Testis (tissue), 3 donors: ENCODE results near the gene PON3. TPM values are rescaled to one million over a fixed set of nuclear protein-coding genes. Genes with fewer than 3 reads are reported as not detected.

Source experiments
- DNase-seq: peaks from one replicate; pipeline ENCODE4 v3.0.0-alpha.2; 2019
- H3K27ac ChIP-seq, 2 donors: fragments of 200-600 bp; sonication (generic); one replicate each; pipeline ENCODE4 v1.5.1; 2019
- H3K27me3 ChIP-seq: fragments of 200-600 bp; sonication (generic); one replicate; pipeline ENCODE4 v1.5.1; 2019
- H3K36me3 ChIP-seq: fragments of 200-600 bp; sonication (generic); one replicate; pipeline ENCODE4 v1.5.1; 2017; ENCODE audit warnings: low read depth; ENCODE audit errors: missing control alignments
- H3K4me1 ChIP-seq: fragments of 200-600 bp; sonication (generic); one replicate; pipeline ENCODE4 v1.5.1; 2019
- H3K4me3 ChIP-seq, 2 donors: fragments of 200-600 bp; sonication (generic); one replicate each; pipeline ENCODE4 v1.5.1; 2017 to 2019
- H3K9me3 ChIP-seq: fragments of 200-600 bp; sonication (generic); one replicate; pipeline ENCODE4 v1.5.1; 2017
- POLR2A ChIP-seq: fragments of 450-650 bp; IDR thresholded peaks from one replicate; pipeline ENCODE4 v1.6.1; 2017; ENCODE audit warnings: antibody characterized with exemption, mild to moderate bottlenecking, moderate library complexity
- WGBS, 2 donors: methylation state at CpG; one replicate each; pipeline ENCODE4 v1.1.5; 2018; 5-methylcytosine and 5-hydroxymethylcytosine counted together
- intact Hi-C: fragments of 100-400 bp; cut with DNase I; formaldehyde crosslinking; loops from one replicate; pipeline ENCODE4 v1.15.1; 2023; ENCODE audit warnings: low total_unique reads
- polyA plus RNA-seq: library from polyadenylated mRNA; stranded (reverse); fragments of 350-450 nt; fragmentation: Illumina TruSeq; extraction: RNeasy Lipid Tissue Mini Kit (QIAGEN cat#74804); gene quantifications from one replicate; pipeline ENCODE4 v1.2.3, GENCODE V29; 2014; ENCODE audit warnings: low read depth, low replicate concordance; ENCODE audit not compliant: insufficient read depth
- small RNA-seq, 2 donors: library from RNA; depleted of rRNA; stranded (forward); fragments of <200 nt; gene quantifications; one replicate each; pipeline ENCODE3, GENCODE V24; 2016
- total RNA-seq, 2 donors: library from RNA; depleted of rRNA; stranded (reverse); fragments of >200 nt; gene quantifications; one replicate each; pipeline ENCODE4 v1.2.3, GENCODE V29; 2016
- TF ChIP-seq, protein P1 (sequence below), 3 experiments: fragments of 450-650 bp in 2 of 3; fragments of 200-600 bp in 1 of 3; sonication (generic) in 1 of 3; IDR thresholded peaks; one replicate each; pipeline ENCODE4 v1.5.1; 2016 to 2019; ENCODE audit warnings: antibody characterized with exemption in 3 of 3, mild to moderate bottlenecking in 2 of 3, moderate library complexity in 1 of 3

The PON3 gene
- total and polyA plus RNA-seq, 3 donors from 2014 or later, result 20.9 to 53.7 (median 27.2) TPM

DNA sequence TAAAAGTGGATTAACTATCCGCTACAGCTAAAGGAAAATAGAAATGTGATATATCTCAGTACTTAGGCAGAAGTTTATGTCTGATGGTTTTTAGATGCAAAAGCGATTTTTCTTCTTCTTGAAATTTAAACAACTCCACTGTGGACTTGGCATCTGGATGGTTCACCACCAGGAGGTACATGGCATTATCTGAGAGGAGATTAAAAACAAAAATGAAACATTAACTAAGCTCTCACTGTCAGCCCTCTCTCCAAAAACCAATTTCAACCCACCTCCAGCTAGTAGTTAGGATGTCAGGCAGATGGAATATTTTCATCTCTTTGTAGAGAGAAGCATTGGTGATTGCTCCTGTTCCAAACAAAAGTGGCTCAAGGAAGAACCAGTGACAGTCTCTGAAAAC is 84.8 kb downstream of the PON3 start:
- H3K4me3 ChIP-seq, result no peak overlapping the region
- no peaks in the 10 kb centered on the region for H3K36me3 ChIP-seq
- no peaks in the 10 kb centered on the region for H3K4me1 ChIP-seq
- WGBS, 2 donors, result 85 to 95% methylated on average over 2 of the region's 2 CpGs
- DNase-seq, result no peak
- intact Hi-C loops, result no loop called here
- TF ChIP-seq, protein P1, sequence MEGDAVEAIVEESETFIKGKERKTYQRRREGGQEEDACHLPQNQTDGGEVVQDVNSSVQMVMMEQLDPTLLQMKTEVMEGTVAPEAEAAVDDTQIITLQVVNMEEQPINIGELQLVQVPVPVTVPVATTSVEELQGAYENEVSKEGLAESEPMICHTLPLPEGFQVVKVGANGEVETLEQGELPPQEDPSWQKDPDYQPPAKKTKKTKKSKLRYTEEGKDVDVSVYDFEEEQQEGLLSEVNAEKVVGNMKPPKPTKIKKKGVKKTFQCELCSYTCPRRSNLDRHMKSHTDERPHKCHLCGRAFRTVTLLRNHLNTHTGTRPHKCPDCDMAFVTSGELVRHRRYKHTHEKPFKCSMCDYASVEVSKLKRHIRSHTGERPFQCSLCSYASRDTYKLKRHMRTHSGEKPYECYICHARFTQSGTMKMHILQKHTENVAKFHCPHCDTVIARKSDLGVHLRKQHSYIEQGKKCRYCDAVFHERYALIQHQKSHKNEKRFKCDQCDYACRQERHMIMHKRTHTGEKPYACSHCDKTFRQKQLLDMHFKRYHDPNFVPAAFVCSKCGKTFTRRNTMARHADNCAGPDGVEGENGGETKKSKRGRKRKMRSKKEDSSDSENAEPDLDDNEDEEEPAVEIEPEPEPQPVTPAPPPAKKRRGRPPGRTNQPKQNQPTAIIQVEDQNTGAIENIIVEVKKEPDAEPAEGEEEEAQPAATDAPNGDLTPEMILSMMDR (IDR thresholded peaks at IDR 0.05), result no peak
- TF ChIP-seq POLR2A, result no peak
- no peak overlapping the region for H3K27ac ChIP-seq
- H3K9me3 ChIP-seq, result no peaks in the 10 kb centered on the region
- H3K27me3 ChIP-seq, result no peaks in the 10 kb centered on the region

DNA sequence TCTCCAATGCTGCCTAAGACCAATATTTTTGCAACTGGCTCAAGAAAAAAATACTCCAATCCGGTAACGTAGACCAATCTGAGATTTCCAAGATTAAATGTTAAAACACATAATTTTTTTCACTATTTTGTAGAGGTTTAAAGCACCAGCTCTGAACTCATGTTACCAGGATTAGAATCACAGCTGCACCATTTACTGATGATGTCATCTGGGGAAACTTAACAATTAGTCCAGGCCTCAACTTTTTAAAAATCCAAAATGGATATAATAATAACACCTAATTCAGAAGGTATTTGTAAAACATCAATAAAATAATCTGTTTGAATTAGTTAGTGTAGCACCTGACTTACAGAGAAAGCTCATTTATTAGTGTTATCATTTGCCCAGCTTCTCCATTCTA is 86.2 kb downstream of the PON3 start:
- Histone ChIP-seq H3K27ac (no peak overlapping the region), H3K4me3 (no peak overlapping the region), H3K27me3 (no peaks in the 10 kb centered on the region), H3K36me3 (no peaks in the 10 kb centered on the region), H3K4me1 (no peaks in the 10 kb centered on the region), H3K9me3 (no peaks in the 10 kb centered on the region)
- intact Hi-C loops, result no loop called here
- TF ChIP-seq, protein P1 (IDR thresholded peaks at IDR 0.05), result no peak
- no peak for TF ChIP-seq POLR2A
- WGBS, 2 donors, result 95 to 96% methylated on average over 2 of the region's 2 CpGs
- no peak for DNase-seq

Small RNAs within 50 kb of the gene (small RNA-seq; reads per million reads assigned to genes)
- gene AC004022.2, result 0 reads per million in 2 donors

Other genes with a start within 250 kb of the PON3 start
- 1 to 10 TPM in 1 of 2 donors, under 1 TPM in 1; 0.12 to 1.2 TPM for gene PON1, start 71.8 kb downstream of the PON3 start, total RNA-seq
- gene PON1, start 71.8 kb downstream of the PON3 start, polyA plus RNA-seq, result 0.61 TPM
- 100 to 1,000 TPM; 108 to 138 TPM for gene PON2, start 38.7 kb upstream of the PON3 start, total RNA-seq
- gene PON2, start 38.7 kb upstream of the PON3 start, polyA plus RNA-seq, result 53.4 TPM
- 1 to 10 TPM in 1 of 2 donors, under 1 TPM in 1; 0.12 to 1.9 TPM for gene ASB4, start 89.6 kb upstream of the PON3 start, total RNA-seq
- 1.0 TPM for gene ASB4, start 89.6 kb upstream of the PON3 start, polyA plus RNA-seq
- 10 to 100 TPM; 29.6 to 32.8 TPM for gene PDK4, start 200.1 kb upstream of the PON3 start, total RNA-seq
- 24.9 TPM for gene PDK4, start 200.1 kb upstream of the PON3 start, polyA plus RNA-seq